PC-3 (cell line): ENCODE data around the gene TTLL1.

Source experiments
- CTCF ChIP-seq: fragments of 300-600 bp; sonication (generic); conservative IDR thresholded peaks from 2 replicates; pipeline ENCODE4 v1.5.1; 2017; ENCODE audit warnings: antibody characterized with exemption, low read depth, mild to moderate bottlenecking, low read length
- EZH2 ChIP-seq: fragments of 300-600 bp; sonication (generic); IDR thresholded peaks from one replicate; pipeline ENCODE4 v1.6.1; 2017; ENCODE audit warnings: antibody characterized with exemption, mild to moderate bottlenecking, low read length; ENCODE audit not compliant: unreplicated experiment
- EZH2phosphoT487 ChIP-seq: fragments of 300-600 bp; sonication (generic); IDR thresholded peaks from 2 replicates; pipeline ENCODE4 v1.6.1; 2018; ENCODE audit warnings: mild to moderate bottlenecking, antibody characterized with exemption, low read length, borderline replicate concordance

GRCh38 chr22:43098356-43098755 lies 9.2 kb upstream of the TTLL1 start:
- TF ChIP-seq CTCF (no peak), EZH2phosphoT487 (no peak), EZH2 (no peak)
